IPS-NIHi7 (cell line): Measurements from ENCODE around the gene KCNJ6.
A peak's percentile ranks its signal among the peaks of the same experiment; 100 is the strongest.

Experiments used
- DNase-seq: peaks from one replicate; pipeline ENCODE4 v3.0.0; 2012; ENCODE audit warnings: mixed read lengths; ENCODE audit errors: extremely low spot score

The KCNJ6 gene

GRCh38 chr21:37821092-37821491 lies 95.2 kb downstream of the KCNJ6 start:
- DNase-seq, result no peak

GRCh38 chr21:37819372-37819771 lies 96.9 kb downstream of the KCNJ6 start:
- DNase-seq, result no peak

GRCh38 chr21:37817242-37817641 lies 99.0 kb downstream of the KCNJ6 start:
- no peak for DNase-seq

GRCh38 chr21:37815893-37816292 lies 100.4 kb downstream of the KCNJ6 start:
- DNase-seq, result no peak

- DNase-seq, result no peak
Measured at GRCh38 chr21:37811711-37812110, 104.5 kb downstream of the KCNJ6 start.

- no peak for DNase-seq
Measured at GRCh38 chr21:37808261-37808660, 108.0 kb downstream of the KCNJ6 start.

- no peak for DNase-seq
Measured at GRCh38 chr21:37805266-37805665, 111.0 kb downstream of the KCNJ6 start.

- DNase-seq, result no peak
Measured at GRCh38 chr21:37804001-37804400, 112.3 kb downstream of the KCNJ6 start.

GRCh38 chr21:37803101-37803651 lies 113.1 kb downstream of the KCNJ6 start:
- no peak for DNase-seq

GRCh38 chr21:37800456-37801061 lies 115.7 kb downstream of the KCNJ6 start:
- no peak for DNase-seq

- no peak for DNase-seq
Measured at GRCh38 chr21:37800057-37800455, 116.2 kb downstream of the KCNJ6 start.

GRCh38 chr21:37799211-37800056 lies 116.8 kb downstream of the KCNJ6 start:
- peak; percentile 25 for DNase-seq

GRCh38 chr21:37797403-37797802 lies 118.9 kb downstream of the KCNJ6 start:
- no peak for DNase-seq

GRCh38 chr21:37796011-37796410 lies 120.2 kb downstream of the KCNJ6 start:
- DNase-seq, result no peak

GRCh38 chr21:37793660-37794059 lies 122.6 kb downstream of the KCNJ6 start:
- DNase-seq, result no peak

GRCh38 chr21:37792046-37792445 lies 124.2 kb downstream of the KCNJ6 start:
- no peak for DNase-seq

GRCh38 chr21:37790905-37791304 lies 125.4 kb downstream of the KCNJ6 start:
- no peak for DNase-seq

- no peak for DNase-seq
Measured at GRCh38 chr21:37788503-37788902, 127.8 kb downstream of the KCNJ6 start.

GRCh38 chr21:37787456-37787855 lies 128.8 kb downstream of the KCNJ6 start:
- no peak for DNase-seq

GRCh38 chr21:37784591-37785318 lies 131.5 kb downstream of the KCNJ6 start:
- no peak for DNase-seq

- DNase-seq, result no peak
Measured at GRCh38 chr21:37783016-37783415, 133.2 kb downstream of the KCNJ6 start.
